SJSA1 (cell line): ENCODE measurements around the gene SLC38A5. TPM values are rescaled to one million over a fixed set of nuclear protein-coding genes. Genes with fewer than 3 reads are reported as not detected.

Source experiments
- DNase-seq, 2 experiments: peaks; one replicate each; pipeline ENCODE4 v3.0.0-alpha.2; 2015 to 2020; ENCODE audit warnings: low spot score in 2 of 2, low read depth in 1 of 2
- H3K27ac ChIP-seq: fragments of 250-450 bp; sonication (Bioruptor Pico); 2 replicates; pipeline ENCODE4 v1.5.1; 2020; ENCODE audit warnings: mild to moderate bottlenecking, moderate library complexity
- H3K27me3 ChIP-seq: fragments of 250-450 bp; sonication (Bioruptor Pico); replicated peaks from 2 replicates; pipeline ENCODE4 v1.5.1; 2020; ENCODE audit warnings: mild to moderate bottlenecking, moderate library complexity
- H3K36me3 ChIP-seq: fragments of 250-450 bp; sonication (Bioruptor Pico); 2 replicates; pipeline ENCODE4 v1.5.1; 2020; ENCODE audit warnings: mild to moderate bottlenecking
- H3K4me1 ChIP-seq: fragments of 250-450 bp; sonication (Bioruptor Pico); replicated peaks from 2 replicates; pipeline ENCODE4 v1.6.1; 2021; ENCODE audit warnings: mild to moderate bottlenecking
- H3K4me3 ChIP-seq: fragments of 250-450 bp; sonication (Bioruptor Pico); 2 replicates; pipeline ENCODE4 v1.5.1; 2020; ENCODE audit warnings: mild to moderate bottlenecking
- H3K9me3 ChIP-seq: fragments of 250-450 bp; sonication (Bioruptor Pico); replicated peaks from 2 replicates; pipeline ENCODE4 v1.5.1; 2020; ENCODE audit warnings: mild to moderate bottlenecking
- total RNA-seq: library from RNA; depleted of rRNA; stranded (reverse); fragments of >200 nt; shearing (Covaris generic); gene quantifications from 2 replicates; pipeline ENCODE4 v1.2.3, GENCODE V29; 2014

The SLC38A5 gene
- total RNA-seq, 1 experiment from 2014 or later: 0.16 TPM

- Histone ChIP-seq H3K9me3 (no peaks in the 10 kb centered on the region), H3K36me3 (no peaks in the 10 kb centered on the region), H3K4me1 (peaks cover 4% of the 10 kb centered on the region), H3K27ac (no peak overlapping the region), H3K4me3 (no peak overlapping the region), H3K27me3 (no peaks in the 10 kb centered on the region)
- no peak for DNase-seq
These were observed 37.2 kb upstream of the SLC38A5 start for GRCh38 chrX:48507246-48507645.

DNA sequence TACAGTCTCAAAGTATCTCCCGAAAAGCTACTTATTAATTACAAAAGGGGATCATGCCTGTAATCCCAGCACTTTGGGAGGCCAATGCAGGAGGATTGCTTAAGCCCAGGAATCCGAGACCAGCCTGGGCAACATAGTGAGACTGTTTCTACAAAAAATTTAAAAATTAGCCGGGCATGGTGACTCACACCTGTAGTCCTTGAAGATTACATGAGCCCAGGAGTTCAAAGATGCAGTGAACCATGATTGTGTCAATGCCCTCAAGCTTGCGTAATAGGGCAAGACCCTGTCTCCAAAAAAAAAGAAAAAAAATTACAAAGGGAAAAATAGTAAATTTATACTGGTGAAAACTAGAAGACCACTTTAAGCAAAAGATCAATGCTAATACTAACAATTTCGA, 35.4 kb upstream of the SLC38A5 start:
- Histone ChIP-seq H3K9me3 (no peaks in the 10 kb centered on the region), H3K36me3 (no peaks in the 10 kb centered on the region), H3K4me3 (no peak overlapping the region), H3K27me3 (no peaks in the 10 kb centered on the region), H3K27ac (no peak overlapping the region), H3K4me1 (peaks cover 4% of the 10 kb centered on the region)
- no peak for DNase-seq

GRCh38 chrX:48504261-48504660, 34.2 kb upstream of the SLC38A5 start:
- peaks cover 1% of the 10 kb centered on the region; the same call in 1 of the 2 replicates for H3K4me1 ChIP-seq
- no peaks in the 10 kb centered on the region for H3K27me3 ChIP-seq
- DNase-seq: no peak
- H3K9me3 ChIP-seq: no peaks in the 10 kb centered on the region
- H3K36me3 ChIP-seq: no peaks in the 10 kb centered on the region
- no peak overlapping the region for H3K27ac ChIP-seq
- H3K4me3 ChIP-seq: no peak overlapping the region

DNA sequence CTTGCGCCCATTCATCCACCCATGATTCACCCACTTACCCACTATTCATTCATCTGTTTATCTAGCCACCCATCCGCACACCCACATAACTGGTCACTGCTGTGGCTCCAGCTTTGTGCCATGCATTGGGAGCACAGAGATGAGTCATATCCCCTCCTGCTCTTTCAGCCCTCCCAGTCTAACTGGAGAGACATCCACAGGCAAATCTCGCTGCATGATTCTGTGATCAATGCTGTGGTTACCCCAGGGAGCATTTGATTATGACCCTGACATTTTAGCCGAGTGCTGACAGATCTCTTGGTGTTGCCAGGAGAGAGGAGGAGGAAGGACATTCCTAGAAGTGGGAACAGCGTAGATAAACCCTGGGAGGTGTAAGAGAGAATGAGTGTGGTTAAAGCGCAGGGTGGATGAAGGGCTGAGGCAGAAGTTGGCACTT, 28.3 kb upstream of the SLC38A5 start:
- Histone ChIP-seq H3K27ac (peak overlapping the region; percentile 73), H3K36me3 (no peaks in the 10 kb centered on the region)
- DNase-seq: peak; percentile 82 to 83

GRCh38 chrX:48497871-48498270, 27.8 kb upstream of the SLC38A5 start:
- H3K27ac ChIP-seq: peak overlapping the region; percentile 73
- H3K4me1 ChIP-seq: peaks cover 33% of the 10 kb centered on the region
- DNase-seq: no peak
- H3K4me3 ChIP-seq: no peak overlapping the region
- H3K27me3 ChIP-seq: no peaks in the 10 kb centered on the region
- H3K9me3 ChIP-seq: no peaks in the 10 kb centered on the region
- no peaks in the 10 kb centered on the region for H3K36me3 ChIP-seq

More for the DNA sequence above, 28.3 kb upstream of the SLC38A5 start:
- Histone ChIP-seq H3K9me3 (no peaks in the 10 kb centered on the region), H3K27me3 (no peaks in the 10 kb centered on the region), H3K4me1 (peaks cover 28% of the 10 kb centered on the region), H3K4me3 (no peak overlapping the region)

- H3K27me3 ChIP-seq: no peaks in the 10 kb centered on the region
- no peak overlapping the region for H3K27ac ChIP-seq
- no peak for DNase-seq
- H3K9me3 ChIP-seq: no peaks in the 10 kb centered on the region
- H3K4me3 ChIP-seq: no peak overlapping the region
- no peaks in the 10 kb centered on the region for H3K36me3 ChIP-seq
- peaks cover 45% of the 10 kb centered on the region for H3K4me1 ChIP-seq
These were observed 26.6 kb upstream of the SLC38A5 start for GRCh38 chrX:48496660-48497059.

GRCh38 chrX:48493890-48494364, 23.9 kb upstream of the SLC38A5 start:
- no peaks in the 10 kb centered on the region for H3K27me3 ChIP-seq
- H3K36me3 ChIP-seq: no peaks in the 10 kb centered on the region
- H3K27ac ChIP-seq: no peak overlapping the region
- no peak for DNase-seq
- H3K4me3 ChIP-seq: no peak overlapping the region
- H3K4me1 ChIP-seq: peaks cover 54% of the 10 kb centered on the region
- H3K9me3 ChIP-seq: no peaks in the 10 kb centered on the region

- Histone ChIP-seq H3K27me3 (no peaks in the 10 kb centered on the region), H3K4me1 (peaks cover 53% of the 10 kb centered on the region), H3K36me3 (peaks cover 8% of the 10 kb centered on the region), H3K27ac (peak overlapping the region; percentile 64), H3K4me3 (no peak overlapping the region), H3K9me3 (peaks cover 7% of the 10 kb centered on the region; the same call in 1 of the 2 replicates)
- peak; percentile 57 to 60 for DNase-seq
These were observed 22.3 kb upstream of the SLC38A5 start for GRCh38 chrX:48492293-48492910.

- no peak for DNase-seq
- H3K4me1 ChIP-seq: peaks cover 55% of the 10 kb centered on the region
- H3K36me3 ChIP-seq: peaks cover 9% of the 10 kb centered on the region
- peak overlapping the region; percentile 64 for H3K27ac ChIP-seq
- H3K4me3 ChIP-seq: no peak overlapping the region
- H3K9me3 ChIP-seq: peaks cover 7% of the 10 kb centered on the region; the same call in 1 of the 2 replicates
- no peaks in the 10 kb centered on the region for H3K27me3 ChIP-seq
These were observed 21.7 kb upstream of the SLC38A5 start for GRCh38 chrX:48491809-48492208.

- H3K27ac ChIP-seq: peak overlapping the region; percentile 13; the same call in 1 of the 2 replicates
- no peaks in the 10 kb centered on the region for H3K27me3 ChIP-seq
- H3K4me1 ChIP-seq: peaks cover 61% of the 10 kb centered on the region
- H3K36me3 ChIP-seq: peaks cover 21% of the 10 kb centered on the region
- H3K4me3 ChIP-seq: no peak overlapping the region
- DNase-seq: no peak
- peaks cover 7% of the 10 kb centered on the region; the same call in 1 of the 2 replicates for H3K9me3 ChIP-seq
These were observed 20.6 kb upstream of the SLC38A5 start for GRCh38 chrX:48490661-48491060.

DNA sequence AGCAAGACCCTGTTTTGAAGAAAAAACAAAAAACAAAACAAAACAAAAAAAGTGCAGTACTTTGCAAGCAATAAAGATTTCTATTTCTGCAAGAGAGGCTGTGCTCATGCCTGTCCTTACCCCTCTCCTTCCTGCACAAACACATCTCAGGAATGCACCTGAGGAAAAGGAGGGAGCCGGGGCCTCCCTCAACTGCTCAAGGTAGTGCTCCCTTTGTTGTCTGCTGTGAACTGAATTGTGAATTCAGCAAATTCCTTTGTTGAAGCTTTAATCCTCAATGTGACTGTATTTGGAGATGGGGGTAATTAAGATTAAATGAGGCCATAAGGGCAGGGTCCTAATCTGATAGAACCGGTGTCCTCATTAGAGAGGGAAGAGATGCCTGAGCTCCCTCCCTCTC, 19.8 kb upstream of the SLC38A5 start:
- H3K4me3 ChIP-seq: no peak overlapping the region
- H3K27ac ChIP-seq: peak overlapping the region; percentile 13; the same call in 1 of the 2 replicates
- DNase-seq: no peak
- no peaks in the 10 kb centered on the region for H3K27me3 ChIP-seq
- H3K4me1 ChIP-seq: peaks cover 61% of the 10 kb centered on the region
- peaks cover 27% of the 10 kb centered on the region for H3K36me3 ChIP-seq
- peaks cover 7% of the 10 kb centered on the region; the same call in 1 of the 2 replicates for H3K9me3 ChIP-seq

DNA sequence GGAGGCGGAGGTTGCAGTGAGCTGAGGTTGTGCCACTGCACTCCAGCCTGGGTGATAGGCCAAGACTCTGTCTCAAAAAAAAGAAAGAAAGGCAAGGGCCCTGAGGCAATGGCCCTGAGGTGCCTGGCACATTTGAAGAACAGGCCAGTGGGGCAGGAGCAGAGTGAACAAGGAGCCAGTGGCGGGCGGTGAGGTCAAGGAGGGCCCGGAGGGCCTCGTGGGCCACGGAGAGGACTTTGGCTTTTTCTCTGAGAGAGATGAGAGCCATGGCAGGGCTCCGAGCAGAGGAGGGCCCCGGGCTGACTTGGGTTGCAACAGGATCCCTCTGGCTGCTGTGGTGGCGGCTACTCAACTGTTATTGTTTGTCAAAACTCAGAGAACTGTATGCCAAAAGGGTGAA, 19.2 kb upstream of the SLC38A5 start:
- Histone ChIP-seq H3K27ac (peak overlapping the region; percentile 100), H3K4me1 (peaks cover 61% of the 10 kb centered on the region), H3K27me3 (no peaks in the 10 kb centered on the region), H3K36me3 (peaks cover 33% of the 10 kb centered on the region), H3K4me3 (no peak overlapping the region), H3K9me3 (peaks cover 7% of the 10 kb centered on the region; the same call in 1 of the 2 replicates)
- DNase-seq: no peak

DNA sequence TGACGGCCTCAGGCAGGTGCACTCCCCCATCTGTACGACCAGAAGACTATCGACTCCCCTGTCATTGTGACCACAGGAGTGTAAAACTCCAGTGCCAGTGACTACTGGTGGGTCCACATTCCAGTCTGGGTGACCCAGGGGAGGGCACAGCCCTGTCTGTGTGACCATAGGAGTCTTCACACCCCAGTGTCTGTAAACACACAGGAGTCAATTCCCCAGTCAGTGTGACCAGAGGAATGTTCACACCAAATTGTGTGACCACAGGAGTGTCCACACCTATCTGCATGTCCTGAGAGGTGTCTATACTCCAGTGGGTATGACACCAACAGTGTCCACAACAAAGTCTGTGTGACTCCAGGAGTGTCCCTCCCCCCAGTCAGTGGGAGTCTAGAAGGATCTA, 18.0 kb upstream of the SLC38A5 start:
- Histone ChIP-seq H3K4me1 (peaks cover 55% of the 10 kb centered on the region), H3K4me3 (no peak overlapping the region), H3K9me3 (peaks cover 7% of the 10 kb centered on the region; the same call in 1 of the 2 replicates), H3K27me3 (no peaks in the 10 kb centered on the region), H3K36me3 (peaks cover 43% of the 10 kb centered on the region), H3K27ac (peak overlapping the region; percentile 100)
- DNase-seq: no peak

GRCh38 chrX:48487362-48487798, 17.3 kb upstream of the SLC38A5 start:
- Histone ChIP-seq H3K27ac (peak overlapping the region; percentile 100), H3K27me3 (no peaks in the 10 kb centered on the region), H3K4me1 (peaks cover 48% of the 10 kb centered on the region), H3K9me3 (peaks cover 7% of the 10 kb centered on the region; the same call in 1 of the 2 replicates), H3K36me3 (peaks cover 49% of the 10 kb centered on the region), H3K4me3 (no peak overlapping the region)
- DNase-seq: peak; percentile 93 to 95
